Stimulated activated CD8-positive, alpha-beta memory T cell treated with anti-CD3 and anti-CD28 coated beads, Interleukin-7, amount 100 ng/mL, for 24 hours (primary cell): ENCODE measurements around the gene MPHOSPH6.
A peak's percentile ranks its signal among the peaks of the same experiment; 100 is the strongest.
"Not testable (repeated sequence)": the region's sequence is repeated elsewhere in the genome, so short reads cannot be mapped to it uniquely, and the experiment has no call there.

ENCODE experiments used
- DNase-seq: peaks from one replicate; pipeline ENCODE4 v3.0.0-alpha.2; 2020; ENCODE audit warnings: low read depth

MPHOSPH6 gene, protein sequence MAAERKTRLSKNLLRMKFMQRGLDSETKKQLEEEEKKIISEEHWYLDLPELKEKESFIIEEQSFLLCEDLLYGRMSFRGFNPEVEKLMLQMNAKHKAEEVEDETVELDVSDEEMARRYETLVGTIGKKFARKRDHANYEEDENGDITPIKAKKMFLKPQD

GRCh38 chr16:82169861-82170845, at the start of gene MPHOSPH6:
TSS of gene MPHOSPH6 (minus strand) at chr16:82170224. CDS start at chr16:82170175, 49 bp downstream.
- DNase-seq = peak; percentile 82

GRCh38 chr16:82219298-82219697, 49.3 kb upstream of the MPHOSPH6 start:
- no peak for DNase-seq

DNA sequence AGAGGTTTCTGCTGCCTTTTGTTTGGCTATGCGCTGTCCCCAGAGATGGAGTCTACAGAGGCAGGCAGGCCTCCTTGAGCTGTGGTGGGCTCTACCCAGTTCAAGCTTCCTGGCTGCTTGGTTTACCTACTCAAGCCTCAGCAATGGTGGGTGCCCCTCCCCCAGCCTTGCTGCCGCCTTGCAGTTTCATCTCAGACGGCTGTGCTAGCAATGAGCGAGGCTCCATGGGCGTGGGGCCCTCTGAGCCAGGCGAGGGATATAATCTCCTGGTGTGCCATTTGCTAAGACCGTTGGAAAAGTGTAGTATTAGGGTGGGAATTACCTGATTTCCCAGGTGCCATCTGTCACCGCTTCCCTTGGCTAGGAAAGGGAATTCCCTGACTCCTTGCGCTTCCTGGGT, 39.3 kb upstream of the MPHOSPH6 start:
- DNase-seq = not testable (repeated sequence)

DNA sequence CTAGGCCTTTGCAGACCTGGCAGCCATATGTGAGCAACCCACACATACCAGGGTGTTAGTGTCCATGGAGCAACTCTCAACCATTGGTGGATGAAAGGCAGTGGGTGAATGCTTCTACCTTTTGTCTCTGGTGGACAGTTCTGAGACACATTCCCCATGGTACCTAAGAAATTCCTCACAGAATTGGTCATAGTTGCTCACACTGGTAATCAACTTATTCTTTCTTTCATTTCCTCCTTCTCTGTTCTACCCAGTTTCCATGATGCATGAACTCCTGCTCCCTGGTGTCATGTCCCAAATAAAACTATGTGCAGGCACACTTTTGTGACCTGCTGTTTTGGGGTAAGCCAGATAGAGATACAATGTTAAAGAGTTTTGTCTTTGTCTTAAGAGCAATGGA, 33.2 kb upstream of the MPHOSPH6 start:
- no peak for DNase-seq

GRCh38 chr16:82201926-82202325, 31.9 kb upstream of the MPHOSPH6 start:
- no peak for DNase-seq

DNA sequence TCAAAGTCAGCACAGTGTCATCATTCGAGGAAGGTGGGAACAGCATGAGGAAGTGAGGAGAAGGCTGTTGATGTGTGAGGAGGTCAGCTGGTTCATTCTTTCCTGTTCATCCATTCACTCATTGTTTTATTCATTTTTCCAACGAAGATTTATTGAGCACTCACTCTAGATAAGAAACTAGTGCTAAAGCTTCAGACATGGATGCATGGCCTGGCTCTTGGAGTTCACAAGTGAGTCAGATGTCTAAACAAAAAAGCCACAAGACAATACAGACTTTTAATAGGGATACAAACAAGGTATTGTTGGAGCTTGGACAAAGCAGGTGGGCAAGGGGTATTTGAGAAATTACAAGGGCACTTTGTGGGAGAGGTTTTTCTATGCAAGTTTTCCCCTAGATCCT, 31.3 kb upstream of the MPHOSPH6 start:
- DNase-seq = no peak

DNA sequence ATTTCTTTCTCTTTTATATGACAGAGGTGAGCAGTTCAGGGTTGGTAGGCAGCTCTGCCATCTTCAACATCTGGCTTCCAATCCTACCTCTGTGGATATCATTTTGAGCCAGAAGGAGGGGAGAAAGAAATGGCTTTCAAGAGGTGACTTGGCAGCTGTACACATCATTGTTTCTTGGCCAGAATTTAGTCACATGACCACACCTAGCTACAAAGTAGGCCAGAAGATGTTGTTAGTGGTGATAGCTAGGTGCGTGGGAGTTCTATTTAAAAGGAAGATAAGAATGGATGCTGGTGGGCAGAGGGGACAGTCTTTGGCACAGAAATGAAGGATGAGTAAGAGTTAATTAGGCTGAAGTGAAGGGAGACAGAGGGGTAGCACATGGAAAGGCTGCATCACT, 29.2 kb upstream of the MPHOSPH6 start:
- no peak for DNase-seq

DNA sequence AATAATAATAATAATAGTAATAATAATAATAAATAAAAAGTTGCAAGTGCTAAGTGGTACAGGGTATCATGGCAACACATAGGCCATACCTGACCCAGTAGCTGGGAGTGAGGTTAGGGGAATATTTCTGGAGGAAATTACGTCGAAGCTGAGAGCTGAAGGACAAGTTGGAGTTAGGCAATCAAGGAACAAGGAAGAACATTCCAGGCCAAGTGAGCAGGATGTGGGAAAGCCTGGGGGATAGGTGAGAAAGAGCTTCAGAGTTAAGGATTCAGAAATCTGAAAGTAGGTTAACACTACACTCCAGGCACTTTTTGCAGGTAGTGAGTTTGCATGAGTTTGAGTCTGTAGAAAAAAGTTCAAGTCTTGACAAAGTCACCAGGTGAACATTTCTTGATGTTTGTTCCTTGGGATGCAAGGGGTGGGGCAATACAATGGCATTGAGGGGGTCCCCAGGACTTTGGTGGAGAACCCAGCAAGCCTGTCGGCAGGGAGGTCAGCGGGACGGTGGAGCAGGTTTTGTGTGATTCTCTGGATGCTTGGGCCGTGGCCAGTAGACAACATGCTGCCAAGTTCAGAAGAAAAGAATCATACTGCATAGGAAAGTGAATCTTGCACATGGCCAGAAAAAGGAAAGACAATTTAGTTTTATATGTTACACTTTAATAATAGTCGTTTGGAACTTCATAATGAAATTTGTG, 27.7 kb upstream of the MPHOSPH6 start:
- DNase-seq = no peak

DNA sequence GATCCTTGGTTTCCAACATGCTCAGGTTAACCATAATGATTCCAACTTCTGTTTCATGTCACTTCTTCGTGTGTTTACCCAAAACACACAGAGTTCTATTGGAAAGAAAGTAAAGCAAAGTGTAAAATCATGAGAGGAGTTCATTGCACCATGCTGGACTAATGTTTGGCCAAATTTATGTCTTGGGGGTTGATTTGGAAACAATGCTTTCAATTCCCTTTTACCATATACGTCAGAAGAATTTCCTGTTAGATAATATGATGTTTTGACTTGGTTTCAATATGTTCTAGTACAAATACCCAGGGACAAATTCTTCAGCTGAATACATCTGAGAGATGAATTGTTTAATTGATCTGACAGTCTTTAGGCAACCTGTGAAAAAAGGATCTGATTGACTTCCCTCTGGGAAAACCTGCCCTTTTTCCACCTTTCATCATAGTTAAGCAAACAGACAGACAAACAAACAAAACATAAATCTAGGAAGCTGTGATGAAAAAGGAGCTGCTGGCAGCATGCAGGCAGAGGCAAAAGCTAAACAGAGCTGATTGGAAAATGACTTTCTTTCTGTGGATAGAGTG, 26.0 kb upstream of the MPHOSPH6 start:
- no peak for DNase-seq

DNA sequence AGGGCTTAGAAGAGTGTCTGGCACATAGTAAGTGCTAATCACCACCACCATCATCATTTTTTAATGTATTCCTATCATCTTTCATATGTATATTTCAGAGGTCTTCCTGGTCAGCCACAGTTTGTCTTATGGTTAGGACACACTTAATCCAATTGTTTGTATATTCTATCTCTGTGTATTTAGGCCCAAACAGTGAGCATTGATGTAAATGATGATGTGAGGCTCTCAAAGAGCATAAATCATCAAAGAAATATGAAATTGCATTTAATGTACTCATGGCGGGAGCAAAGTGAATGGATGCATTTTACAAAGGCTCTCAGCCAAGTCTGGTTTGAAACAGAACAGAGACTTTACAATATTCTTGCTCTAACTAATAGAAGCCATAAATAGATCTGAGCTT, 24.1 kb upstream of the MPHOSPH6 start:
- DNase-seq = no peak

DNA sequence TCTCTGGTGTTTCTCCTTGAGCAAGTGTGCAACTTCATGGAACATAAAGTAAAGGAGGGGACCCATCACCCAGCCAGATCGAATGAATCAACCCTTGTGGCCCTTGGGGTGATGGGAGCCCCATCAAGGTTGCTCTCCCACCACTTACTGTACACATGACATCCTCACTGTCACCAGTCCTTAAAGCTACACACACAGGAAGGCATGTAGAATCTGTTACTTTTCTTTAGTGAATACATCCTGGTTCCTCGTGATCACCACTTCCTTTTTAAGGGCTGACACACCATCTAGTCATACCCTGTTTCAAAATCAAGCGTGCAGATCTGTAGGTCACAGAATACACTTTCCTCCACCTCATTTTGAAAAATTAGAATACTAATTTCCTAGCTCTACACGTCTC, 22.6 kb upstream of the MPHOSPH6 start:
- no peak for DNase-seq

GRCh38 chr16:82190386-82190785, 20.4 kb upstream of the MPHOSPH6 start:
- no peak for DNase-seq

DNA sequence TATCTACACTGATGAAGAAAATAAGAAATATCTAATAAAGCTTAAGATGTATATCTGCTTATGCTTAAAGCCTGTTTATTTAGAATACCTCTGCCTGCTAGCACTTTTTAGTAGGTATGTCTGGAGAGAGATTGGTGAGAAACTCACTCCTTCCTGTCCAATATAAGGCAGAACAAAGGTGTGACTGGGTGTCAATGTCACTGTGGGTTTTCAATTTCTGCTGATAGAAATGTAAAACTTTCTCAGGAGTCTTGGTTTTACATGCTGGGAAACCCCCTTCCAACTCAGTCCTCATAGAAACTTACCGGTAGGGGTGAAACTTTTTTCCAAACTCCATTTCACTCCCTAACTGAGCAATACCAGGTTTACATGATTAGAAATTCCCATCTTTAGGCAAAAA, 17.8 kb upstream of the MPHOSPH6 start:
- no peak for DNase-seq

- no peak for DNase-seq
Observed at GRCh38 chr16:82185012-82185411, 15.0 kb upstream of the MPHOSPH6 start.

GRCh38 chr16:82184213-82184612, 14.2 kb upstream of the MPHOSPH6 start:
- DNase-seq = no peak

- DNase-seq = no peak
Observed at GRCh38 chr16:82183004-82183397, 13.0 kb upstream of the MPHOSPH6 start.

DNA sequence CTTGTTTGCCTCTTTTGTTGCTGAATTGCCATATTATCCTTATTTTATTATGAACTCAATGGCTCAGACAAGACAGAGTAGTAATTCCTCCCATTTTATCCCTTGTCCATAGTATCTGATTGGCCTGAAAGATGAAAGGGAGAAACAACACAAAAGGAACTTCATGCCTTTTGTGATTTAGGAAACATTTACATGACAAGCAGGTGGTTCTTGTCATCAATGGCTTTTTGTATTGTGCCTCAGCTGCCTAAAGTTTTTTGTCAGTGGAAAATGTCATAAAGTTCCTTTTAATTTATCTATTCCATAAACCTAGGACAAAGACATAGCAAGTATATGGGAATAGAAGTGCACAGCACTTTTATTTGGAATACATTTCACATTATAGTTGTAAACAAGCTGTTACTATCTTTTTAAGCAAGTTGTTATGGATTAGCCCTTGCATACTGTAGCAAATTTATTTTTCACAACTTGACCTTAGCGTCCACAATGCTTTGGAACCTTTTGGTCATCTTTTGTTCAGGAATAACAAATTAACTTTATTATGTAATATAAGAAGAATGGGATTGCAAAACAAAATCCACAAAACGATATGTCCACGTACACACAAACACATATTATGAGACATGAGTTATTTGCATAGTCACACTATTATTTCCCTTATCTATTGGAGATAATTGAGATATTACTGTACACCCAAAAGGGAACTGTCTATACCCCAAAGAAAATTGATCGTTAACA, 12.4 kb upstream of the MPHOSPH6 start:
- DNase-seq = no peak

DNA sequence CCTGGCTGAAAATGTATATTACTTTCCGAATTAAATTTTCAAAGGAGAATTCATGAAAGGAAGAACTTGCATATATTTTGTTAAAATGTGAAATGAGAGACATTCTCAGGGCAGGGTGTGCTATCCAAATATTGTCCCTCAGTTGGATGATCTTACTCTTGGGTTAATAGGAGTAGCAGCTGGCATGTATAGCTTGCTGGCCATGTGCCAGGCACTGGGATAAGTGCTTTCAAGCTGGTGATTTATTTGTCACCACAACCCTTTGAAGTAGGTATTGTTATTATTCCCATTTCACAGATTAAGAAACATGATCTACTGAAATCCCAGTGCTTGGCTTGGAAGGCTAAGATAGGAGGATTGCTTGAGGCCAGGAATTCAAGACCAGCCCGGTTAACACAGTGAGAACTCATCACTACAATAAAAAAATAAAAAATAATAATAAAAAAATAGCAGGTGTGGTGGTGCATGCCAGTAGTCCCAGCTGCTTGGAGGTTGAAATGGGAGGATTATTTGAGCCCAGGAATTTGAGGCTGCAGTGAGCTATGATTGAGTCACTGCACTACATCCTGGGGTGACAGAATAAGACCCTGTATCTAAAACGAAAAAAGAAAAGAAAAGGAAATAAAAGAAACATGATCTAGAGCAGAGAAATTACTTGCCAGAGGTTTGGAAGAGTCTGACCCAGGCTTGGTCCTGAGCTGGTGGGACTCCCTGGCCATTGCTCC, 11.6 kb upstream of the MPHOSPH6 start:
- DNase-seq = no peak

DNA sequence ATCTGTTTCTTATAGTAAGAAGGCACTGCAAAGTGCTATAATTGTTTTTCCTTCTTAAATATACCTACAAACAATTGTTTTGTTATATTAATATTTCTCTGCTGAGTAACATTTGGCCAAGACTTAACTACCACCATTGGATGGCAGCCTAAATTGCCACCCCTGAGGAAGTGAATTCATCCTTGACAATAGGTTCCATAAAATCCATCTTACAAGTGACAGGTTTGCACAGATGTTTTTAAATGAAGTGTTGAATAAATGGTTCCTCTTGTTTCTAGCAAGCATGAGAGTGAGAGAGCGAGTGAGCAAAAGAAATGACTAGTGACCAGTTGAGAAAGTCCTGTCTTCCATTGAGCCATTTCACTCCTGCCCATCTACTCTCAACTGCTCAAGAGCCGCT, 8.3 kb upstream of the MPHOSPH6 start:
- DNase-seq = no peak

- DNase-seq = no peak
Observed at GRCh38 chr16:82177555-82177954, 7.5 kb upstream of the MPHOSPH6 start.

DNA sequence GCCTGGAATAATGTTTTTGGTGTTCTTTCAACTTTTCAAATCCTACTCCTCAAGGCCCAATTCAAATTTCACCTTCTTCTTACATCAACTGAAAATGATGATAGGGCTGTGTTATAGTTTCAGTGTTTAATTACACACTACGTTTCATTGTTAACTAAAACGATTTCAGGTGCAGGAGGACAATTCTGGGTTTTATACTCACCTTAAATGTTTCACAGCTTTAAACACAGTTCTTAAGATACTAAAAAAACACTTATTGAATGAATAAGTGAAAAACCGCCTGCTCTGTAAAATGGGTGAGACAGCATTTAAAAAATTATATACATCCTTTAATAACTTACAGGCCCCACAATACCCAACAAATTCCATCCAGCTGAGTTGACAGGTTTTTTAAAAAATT, 6.2 kb upstream of the MPHOSPH6 start:
- no peak for DNase-seq
